Activated CD4-positive, alpha-beta T cell treated with anti-CD3 and anti-CD28 coated beads, Interleukin-2, amount 50 U/mL, for 1 hour (primary cell): Measurements from ENCODE around the gene CCL1.

ENCODE experiments used
- DNase-seq: peaks from one replicate; pipeline ENCODE4 v3.0.0-alpha.2; 2020

CCL1 gene

DNA sequence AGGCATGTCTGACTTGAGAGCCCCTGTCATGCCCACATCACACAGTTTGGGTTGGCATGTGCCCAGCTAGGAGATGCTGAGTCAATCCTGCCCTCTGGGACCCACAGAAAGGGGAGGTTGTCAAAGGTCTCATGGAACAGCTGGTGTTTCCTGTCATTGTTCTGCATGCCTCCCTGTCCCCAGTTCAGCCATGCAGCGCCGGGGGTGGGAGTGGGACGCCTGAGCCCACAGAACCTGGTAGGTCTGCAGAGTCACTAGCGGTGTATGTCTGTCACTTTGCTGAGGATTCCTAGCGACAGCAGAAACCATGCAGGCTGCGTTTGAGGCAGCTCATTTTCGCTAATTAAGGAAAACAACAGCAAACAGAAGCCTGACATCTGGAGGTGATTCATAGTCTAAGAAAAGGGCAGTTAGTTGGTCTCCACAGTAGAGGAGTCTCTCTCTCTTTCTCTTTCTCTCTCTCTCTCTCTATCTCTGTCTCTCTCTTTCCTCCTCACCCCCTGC, 19.6 kb upstream of the CCL1 start:
- no peak for DNase-seq

DNA sequence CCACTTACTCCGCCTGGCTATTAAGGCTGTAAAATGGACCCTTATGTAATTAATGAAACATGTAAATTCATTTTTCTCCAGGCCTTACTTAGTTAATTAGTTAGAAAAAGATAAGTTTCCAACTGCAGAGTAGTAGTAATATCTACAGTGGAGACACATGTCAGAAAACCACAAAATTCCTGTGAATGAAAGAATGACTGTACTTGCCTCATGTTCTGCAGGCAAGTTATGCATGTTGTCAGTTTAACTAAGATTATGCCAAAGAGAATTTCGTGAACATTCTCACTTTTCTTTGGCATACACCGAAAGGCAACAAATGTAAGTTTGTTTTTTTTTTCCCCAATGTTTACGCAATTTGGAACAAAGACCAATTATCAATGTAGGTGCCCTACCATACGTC, 16.8 kb upstream of the CCL1 start:
- DNase-seq, result no peak

DNA sequence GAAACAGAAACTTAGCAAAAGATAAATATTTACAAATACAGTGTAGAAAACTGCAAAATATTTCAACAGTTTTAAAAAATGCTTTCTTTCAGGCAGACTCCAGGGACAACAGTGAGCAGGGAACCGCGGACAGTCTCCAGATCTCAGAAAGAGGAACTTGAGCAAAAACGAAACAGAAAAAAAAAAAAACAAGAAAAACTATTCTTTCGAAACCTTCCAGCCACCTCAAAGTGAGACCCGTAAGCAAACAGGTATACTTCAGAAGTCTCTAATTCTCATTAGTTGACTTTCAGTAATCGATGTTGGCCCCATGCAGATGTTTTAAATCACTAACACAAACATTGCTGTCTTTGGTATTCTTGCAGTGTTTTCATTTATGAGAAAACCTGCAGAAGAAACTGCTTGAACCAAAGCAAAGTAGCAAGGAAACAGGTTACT, 15.7 kb upstream of the CCL1 start:
- no peak for DNase-seq

DNA sequence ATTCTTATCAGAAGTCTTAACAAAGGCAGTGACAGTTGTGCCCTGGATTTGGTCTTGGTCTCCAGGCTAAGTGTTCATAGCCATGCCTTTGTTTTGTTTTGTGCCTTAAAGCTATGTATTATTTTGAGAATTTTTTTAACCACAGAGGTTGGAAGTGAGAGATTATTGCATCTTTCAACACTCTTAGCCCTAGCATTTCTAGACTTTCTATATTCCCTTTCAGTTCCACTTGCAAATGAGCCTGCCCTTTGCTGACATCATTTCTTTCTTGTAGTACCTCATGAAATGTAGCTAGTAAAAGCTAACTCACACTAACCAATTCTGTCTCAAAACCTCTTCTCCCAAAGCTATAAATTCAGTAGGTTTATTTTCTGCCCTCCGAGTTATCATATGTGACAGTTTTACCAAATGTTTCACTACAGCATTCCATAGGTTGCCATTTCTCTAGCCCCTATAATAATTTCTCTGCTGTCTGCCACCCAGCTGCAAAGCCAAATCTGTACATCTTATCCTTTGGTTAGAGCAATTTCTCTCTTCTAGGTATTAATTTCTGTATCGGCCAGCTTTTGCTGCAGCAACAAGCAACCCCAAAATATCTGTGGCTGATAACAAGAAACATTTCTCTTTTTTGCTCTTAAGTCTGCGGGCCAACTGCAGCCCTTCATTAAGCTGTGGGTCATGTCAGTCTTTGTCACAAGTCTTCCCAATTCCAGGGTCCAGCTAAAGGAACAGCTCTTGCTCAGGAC, 14.2 kb upstream of the CCL1 start:
- no peak for DNase-seq

DNA sequence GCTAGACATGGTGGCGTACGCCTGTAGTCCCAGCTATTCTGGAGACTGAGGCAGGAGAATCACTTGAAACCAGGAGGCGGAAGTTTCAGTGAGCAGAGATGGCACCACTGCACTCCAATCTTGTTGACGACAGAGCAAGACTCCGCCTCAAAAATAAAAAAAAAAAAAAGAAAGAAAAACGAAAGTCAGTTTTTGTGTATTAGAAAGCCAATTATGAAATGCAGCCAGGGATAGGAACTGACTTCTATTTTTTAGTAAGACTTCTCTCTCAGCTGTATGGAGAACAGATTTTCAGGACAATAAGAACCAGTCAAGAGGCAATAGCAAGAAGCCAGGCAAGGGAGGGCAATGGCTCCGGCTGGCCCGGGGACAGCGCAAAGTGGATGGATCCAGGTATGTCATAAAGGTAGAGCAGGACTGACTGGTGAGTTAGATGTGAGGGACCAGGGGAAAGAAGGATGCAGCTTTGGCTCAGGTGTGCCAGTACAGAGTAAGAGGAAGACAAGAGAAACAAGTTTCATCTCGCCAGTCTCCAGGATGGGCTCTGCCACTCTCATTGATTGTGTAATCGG, 12.5 kb upstream of the CCL1 start:
- no peak for DNase-seq

DNA sequence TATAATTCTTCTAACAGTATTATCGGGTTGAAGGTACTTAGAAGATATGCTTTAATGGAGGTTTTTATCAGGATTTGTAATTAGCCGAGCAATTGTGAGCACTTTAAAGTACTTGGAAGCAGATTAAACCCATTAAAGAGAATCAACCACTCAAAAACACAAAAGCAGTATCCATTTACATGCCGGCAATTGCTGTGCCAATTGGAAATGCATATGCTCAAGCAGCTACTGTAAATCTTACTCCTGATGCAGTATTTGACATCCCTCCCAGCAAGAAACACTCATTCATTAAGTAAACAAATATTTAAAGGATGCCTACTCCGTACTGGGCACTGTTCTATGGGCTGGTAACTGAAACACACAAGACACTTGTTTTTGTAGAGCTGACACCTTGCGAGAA, 11.4 kb upstream of the CCL1 start:
- no peak for DNase-seq

DNA sequence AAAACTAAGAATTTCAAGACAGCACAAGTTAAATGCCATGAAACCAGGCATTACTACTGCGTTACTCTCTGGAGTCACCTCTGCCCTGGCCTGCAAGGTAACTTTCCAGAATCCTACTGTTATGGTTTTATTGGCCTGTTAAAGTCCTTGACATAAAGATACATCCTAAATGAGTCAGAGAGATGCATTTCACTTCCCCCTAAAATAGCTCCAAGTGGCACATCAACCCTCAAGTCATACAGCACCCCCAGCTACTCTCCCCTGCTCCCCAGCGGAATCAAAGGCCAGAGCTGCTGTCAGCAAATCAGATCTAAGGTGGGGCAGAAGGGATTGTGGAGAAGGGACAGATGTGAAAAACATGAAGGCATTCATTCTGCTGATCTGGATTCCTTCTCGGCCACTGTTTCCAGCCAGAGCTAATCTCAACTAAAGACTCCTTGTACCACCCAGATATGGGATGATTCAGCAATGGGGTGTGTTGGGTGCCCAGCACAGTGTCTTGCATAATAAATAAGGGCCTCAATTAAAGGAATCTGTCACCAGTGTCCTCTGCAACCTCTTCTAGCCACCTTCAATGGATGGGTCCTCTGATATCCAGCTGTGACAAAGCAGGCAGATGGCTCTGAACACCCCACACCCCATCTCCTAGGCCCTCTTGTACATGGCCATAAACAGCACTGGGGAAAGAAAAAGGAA, 8.5 kb upstream of the CCL1 start:
- DNase-seq, result no peak

DNA sequence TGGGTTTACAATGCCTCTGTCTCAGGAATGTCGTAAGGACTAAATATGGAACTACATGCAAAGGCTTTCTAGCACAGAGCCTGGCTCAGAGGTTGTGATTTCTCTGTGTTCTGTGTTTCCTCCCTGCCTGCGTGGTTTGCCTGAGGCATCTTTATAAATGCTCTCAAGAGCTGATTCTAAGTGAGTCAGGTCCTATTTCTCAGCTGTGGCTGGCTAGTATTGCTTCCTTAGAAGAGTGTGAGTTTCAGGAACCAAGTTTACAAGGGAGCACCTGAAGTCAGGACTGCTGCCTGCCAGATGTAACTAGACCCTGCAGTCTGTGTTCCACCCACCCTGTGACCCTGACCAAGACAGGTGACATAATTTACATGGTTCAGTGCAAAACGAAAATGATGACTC, 8.0 kb upstream of the CCL1 start:
- DNase-seq, result no peak

DNA sequence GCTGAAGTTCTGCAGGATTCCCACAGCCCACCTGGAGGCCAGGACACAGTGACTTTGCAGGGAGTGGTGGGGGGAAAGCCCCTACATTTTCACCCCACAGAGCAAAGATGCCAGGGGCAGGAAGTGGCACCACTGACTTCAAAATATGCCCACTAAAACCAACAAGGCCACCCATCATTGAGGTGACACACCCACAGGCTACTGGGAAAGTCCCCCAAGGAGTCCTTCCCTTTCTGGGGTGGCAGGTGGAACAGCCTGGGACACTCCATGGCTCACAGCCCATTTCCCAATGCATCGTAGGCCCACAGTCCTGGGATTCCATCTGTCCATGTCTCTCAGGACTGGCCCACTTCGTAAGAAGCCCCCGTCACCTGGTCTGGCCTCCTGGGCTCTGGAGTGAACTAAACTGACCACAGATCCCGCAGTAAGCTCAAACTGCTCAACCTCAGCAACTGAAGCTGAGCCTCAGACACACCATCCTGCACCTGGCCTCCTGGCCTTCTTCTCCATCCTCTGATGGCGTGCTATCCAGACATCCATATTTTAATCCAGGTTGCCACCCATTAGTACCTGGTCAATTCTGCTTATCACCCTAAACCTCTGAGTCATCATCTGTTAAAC, 7.5 kb upstream of the CCL1 start:
- no peak for DNase-seq

DNA sequence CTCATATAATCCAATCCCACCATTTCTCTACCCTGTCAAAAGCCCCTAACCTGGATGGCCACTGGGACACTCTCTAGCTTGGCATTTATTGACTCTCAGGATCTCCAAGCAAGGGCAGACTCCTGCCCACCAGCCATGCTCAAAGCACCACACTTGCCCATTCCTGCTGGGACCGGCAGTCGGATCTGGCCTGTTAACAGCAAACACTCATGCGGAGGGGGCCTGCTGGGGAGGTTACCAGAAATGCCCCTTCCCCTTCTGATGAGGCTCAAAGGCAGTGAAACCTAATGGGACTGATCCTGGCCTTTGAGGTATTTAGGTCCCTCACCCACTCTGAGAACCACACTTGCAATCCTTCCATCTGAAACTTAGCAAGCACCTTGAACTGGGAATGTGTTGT, 6.5 kb upstream of the CCL1 start:
- no peak for DNase-seq

DNA sequence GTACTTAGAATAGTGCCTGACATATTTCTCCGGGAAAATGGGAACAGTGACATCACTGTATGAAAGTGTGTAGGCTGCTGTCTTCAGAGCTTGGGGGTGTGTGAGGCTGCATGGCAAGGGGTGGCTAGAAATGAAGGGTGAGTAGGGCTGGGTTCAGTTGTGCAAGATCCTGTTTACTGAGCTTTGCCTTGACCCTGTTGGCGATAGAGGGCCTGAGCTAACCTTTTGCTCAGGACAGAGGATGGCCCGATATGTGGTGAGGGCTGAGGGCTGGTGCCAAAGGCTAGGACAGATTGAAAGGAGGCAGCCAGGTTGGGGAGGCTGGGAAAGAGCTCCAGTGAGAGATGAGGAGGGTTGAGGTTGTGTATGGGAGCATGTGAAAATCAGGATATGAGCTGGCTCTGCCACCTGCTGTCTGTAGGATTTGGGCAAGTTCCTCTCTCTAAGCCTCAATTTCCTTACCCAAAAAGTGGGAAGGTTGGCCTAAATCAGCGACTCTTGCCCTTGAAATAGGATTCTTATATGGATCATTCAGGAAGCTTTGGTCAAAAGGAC, 6.0 kb upstream of the CCL1 start:
- no peak for DNase-seq

DNA sequence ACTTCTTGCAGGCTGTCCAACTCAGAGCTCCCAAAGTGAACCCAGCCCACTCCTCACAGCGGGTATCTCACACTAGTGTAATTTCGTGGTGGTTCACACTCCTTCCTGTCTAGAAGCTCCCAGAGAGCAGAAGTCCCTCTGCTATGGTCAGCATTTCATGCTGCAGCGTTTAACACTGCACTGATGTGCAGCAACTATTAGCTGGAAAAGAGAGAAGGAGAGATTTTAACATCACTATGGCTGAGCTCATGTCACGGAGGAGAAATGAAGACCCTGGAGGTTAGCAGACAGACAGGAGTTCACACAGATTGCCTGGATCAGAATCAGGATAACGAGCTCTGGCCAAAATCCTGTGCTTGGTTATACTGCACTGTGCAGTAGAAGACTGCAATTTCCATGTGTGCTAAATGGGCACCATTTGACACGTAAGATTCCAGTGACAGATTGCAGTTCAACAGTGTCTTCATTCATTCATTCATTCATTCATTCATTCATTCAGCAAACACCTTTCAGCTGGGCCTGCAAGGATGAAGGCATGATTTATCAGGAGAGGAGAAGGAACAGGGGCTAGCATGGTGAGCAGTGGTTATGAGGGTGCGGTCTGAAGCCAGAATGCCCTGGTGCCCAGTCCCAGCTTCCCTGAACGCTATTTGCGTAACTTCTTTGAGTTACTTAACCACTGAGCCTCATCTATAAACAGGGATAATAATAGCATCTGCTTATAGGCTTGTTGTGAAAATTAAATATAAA, 5.3 kb upstream of the CCL1 start:
- no peak for DNase-seq

DNA sequence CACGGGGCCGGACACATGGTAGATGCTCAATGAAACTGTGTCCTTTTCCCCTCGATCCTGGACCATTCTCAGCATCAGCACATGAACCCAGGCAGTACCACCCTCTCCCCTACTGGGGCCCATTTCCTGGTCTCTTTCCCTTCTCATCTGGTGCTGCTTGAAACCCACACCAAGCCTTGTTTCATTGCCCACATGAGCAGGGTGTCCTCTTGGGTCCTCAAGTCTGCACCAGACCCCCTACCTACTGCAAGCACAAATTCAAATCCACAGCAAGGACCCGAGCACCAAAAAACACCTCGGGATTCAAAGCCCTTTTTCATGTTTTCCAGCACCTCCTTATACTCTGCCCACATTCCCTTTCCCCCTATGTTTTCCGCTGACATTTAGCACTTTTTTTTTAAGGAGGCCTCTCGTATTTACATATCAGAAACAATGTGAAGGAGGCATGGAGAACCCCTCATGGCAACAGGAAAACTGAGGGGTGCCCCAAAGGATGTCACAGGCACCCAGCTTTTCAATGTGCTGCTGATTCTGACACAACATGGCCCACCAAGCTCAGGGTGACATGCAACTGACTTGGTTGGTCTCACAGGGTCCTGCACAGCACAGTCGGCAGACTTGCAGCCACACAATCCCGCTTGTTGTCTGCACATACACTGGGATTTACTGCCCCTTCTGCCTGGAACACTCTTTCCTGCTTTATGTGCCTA, 4.6 kb upstream of the CCL1 start:
- DNase-seq, result no peak

DNA sequence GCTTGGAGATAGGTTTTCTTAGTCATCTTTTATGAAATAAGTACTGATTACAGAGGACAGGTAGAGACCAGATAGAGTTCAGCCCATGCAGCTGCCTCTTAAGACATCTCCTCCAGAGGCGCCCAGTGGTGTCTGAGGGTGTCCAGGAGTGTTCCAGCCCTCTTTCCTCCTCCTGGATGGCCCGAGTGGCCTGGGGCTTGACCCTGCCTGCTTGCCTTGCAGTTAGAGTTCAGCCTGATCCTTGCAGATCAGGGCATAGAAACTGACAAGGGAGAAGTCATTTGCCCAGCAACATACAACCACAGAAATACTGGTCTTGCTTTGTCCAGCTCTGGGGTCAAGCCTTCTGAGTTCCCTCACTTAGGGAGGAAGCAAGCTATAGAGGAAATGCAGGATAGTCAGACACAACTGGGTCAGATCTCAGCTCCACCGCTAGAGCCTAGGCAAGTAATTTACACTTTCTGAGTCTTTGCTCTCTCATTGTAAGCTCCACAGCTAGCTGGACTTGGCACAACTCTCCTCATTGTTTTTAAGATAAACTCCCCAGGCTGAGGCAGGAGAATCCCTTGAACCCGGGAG, 3.6 kb upstream of the CCL1 start:
- no peak for DNase-seq

DNA sequence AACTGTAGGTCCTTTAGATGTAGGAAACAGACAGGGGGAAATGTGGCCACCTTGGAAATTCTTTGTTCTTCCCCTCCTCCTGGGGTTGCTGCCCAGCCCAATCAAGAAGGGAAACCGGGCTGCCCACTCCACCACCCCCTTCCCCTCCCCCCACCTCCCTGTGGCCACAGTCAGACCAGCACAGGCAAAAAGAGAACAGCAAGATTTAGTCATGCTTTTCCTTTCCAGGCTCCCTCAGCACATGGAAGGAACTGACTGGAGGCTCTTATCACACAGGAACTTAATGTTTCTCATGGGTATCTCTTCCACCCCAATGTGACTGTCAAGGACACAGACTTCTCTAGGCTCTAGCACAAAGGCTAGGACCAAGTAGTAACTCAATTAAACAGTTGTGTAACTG, 3.0 kb upstream of the CCL1 start:
- no peak for DNase-seq

DNA sequence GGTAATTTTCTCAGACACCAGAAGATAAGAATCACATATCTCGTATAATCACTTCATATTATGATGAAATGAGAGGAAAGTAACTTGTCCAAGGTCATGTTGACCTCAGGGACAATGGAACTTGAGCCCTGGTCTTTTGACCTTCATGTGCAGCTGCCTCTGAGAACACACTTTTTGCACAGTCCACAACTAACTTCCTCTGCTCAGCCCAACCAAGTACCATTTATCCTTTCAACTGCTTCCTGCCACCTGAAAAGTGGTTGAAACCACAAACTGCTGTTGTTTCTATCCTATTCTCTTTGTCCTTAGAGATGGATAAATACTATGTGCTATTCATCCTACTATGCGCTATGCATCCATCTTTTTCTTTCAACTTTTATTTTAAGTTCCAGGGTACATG, 2.3 kb upstream of the CCL1 start:
- no peak for DNase-seq

DNA sequence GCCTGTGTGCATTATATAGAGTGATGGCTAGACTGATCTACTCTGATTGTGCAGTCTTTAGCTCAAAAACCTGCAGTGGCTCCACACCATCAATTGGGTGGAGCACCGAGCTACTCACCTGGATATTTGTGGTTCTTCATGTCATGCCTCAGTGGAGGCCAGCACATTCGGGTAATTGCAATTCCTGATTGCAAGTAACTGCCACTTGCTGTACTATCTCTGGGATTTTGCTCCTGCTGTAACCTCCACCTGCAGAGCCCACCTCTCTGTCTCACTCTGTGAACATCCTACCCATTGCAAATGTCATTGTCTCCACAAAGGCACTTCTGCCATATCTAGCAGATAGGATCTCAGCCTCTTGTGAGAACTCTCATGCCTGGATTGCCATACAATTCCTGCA, 1.7 kb upstream of the CCL1 start:
- DNase-seq, result no peak

DNA sequence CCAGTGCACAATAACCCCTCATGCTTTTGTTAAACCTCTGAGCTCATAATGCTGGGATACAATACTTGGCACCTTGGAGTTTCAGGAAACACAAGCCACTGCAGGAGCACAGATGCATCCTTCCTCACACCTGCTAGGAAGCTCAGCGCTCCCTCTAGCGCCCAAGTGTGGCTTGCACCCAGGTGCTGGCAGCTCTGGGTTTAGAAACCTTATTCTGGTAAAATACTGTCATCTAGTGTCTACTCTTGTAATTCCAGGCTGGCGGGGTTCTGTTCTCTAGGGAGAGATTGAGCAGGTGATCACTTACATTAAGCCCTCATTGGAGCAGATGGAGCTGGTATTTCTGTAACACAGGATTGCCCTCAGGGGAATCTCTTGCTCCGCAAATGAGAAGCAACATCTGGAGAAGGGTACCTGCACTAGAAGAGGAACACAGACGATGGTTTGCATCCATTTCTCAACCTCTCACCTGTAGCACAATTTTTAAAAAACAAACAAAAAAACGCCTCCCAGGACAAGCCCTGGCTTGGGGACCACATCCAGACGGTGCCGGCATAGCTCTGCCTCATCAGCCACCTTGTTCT, 1.5 kb downstream of the CCL1 start:
- DNase-seq, result peak; percentile 48

DNA sequence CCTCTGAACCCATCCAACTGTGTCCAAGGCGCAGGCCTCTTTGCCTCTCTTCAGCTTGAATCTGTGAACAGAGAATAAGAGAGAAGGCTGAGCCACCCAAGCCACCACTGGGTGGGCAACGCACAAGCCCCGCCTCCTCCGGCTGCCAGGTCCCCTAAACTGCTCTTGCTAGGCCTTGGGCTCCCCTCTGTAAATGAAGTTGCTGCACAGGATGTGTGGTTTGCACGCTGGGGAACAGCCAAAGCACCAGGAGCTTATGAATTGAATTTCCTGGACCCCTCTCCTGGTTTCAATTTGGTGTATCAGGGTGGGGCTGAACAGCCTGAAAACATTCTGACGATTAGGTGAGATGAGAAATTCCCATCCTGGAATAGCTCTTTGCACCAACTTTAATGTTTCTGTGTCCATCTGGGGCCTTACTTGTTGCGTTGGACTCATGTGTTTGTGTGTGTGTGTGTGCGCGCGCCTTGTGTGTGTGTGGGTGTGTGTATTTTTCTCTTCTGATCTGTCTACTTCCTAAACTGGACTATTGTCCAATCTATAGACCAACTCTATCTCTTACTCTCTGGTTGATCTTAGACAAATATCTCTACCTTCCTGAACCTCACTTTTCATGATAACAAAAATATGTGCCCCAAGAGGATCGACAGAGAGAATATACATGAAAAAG, 2.3 kb downstream of the CCL1 start:
- DNase-seq, result no peak

DNA sequence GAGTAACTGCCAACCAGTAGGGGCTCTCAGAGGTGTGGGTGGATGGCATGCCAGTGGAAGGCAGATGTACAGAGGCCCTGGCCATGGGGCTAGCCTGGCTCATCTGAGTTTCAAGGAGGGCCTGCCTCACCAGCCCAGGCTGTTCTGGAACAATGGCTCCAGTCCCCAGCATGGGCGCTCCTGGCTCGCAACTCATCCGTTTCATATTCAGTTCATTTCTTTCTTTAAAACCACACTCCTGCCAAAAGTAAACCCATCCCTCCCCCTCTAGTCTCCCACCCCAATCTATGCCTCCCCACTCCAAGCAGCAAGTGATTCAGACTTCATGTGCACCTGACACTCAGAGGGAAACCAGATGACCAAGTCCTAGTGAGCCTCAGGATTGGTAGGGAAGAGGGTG, 4.4 kb downstream of the CCL1 start:
- DNase-seq, result no peak

DNA sequence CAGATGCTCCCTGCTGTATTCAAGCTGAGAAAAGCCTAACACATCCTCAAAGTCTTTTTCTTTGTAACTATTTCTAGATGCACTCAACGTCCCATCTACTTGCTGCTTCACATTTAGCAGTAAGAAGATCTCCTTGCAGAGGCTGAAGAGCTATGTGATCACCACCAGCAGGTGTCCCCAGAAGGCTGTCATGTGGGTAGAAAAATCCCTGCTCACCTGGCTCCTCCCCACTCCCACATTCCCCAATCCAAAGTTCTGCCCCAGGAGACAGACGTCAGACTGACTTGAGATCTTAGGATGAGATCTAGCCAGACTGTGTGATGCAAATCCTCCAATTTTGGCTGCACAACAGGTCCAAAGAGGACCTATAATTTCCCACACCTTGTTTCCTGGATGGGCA, 5.6 kb downstream of the CCL1 start:
- DNase-seq, result no peak
